Mesothelial cell of epicardium (in vitro differentiated cells): ENCODE data around the gene MXI1. TPM values are rescaled to one million over a fixed set of nuclear protein-coding genes. Genes with fewer than 3 reads are reported as not detected.

Experiments used
- DNase-seq, 2 experiments: peaks; one replicate each; pipeline ENCODE4 v3.0.0; 2021; ENCODE audit warnings: low spot score in 2 of 2; ENCODE audit not compliant: unreplicated experiment in 2 of 2
- H3K27ac Mint-ChIP-seq: 2 replicates; pipeline ENCODE4 v1.8.0; 2021; ENCODE audit warnings: mixed read lengths
- H3K27me3 Mint-ChIP-seq: 2 replicates; pipeline ENCODE4 v1.8.0; 2021; ENCODE audit warnings: low read depth, mixed read lengths
- H3K36me3 Mint-ChIP-seq: 2 replicates; pipeline ENCODE4 v1.8.0; 2021; ENCODE audit warnings: mixed read lengths
- H3K4me1 Mint-ChIP-seq: 2 replicates; pipeline ENCODE4 v1.8.0; 2021; ENCODE audit warnings: mixed read lengths
- H3K4me3 Mint-ChIP-seq: 2 replicates; pipeline ENCODE4 v1.8.0; 2021; ENCODE audit warnings: mild to moderate bottlenecking, moderate library complexity, mixed read lengths
- H3K9me3 Mint-ChIP-seq: 2 replicates; pipeline ENCODE4 v1.8.0; 2021; ENCODE audit warnings: mixed read lengths
- CTCF ChIP-seq: fragments of 200-600 bp; sonication (generic); IDR thresholded peaks from one replicate; pipeline ENCODE4 v1.5.0; 2021; ENCODE audit warnings: antibody characterized with exemption; ENCODE audit not compliant: unreplicated experiment
- total RNA-seq: library from RNA; stranded (reverse); gene quantifications from 3 replicates; pipeline ENCODE4 v1.2.1, GENCODE V29; 2021

MXI1 gene
- total RNA-seq, 1 donor from 2014 or later: 30.6 TPM

- Mint-ChIP-seq H3K4me3 (peak overlapping the region; percentile 96), H3K4me1 (peaks cover 20% of the 10 kb centered on the region), H3K36me3 (peaks cover 8% of the 10 kb centered on the region), H3K9me3 (no peaks in the 10 kb centered on the region), H3K27ac (peak overlapping the region; percentile 98), H3K27me3 (no peaks in the 10 kb centered on the region)
- DNase-seq: peak; percentile 88 to 89
- TF ChIP-seq CTCF: no peak
Measured at GRCh38 chr10:110226543-110226925, 19.1 kb downstream of the MXI1 start.

- peaks cover 8% of the 10 kb centered on the region for H3K36me3 Mint-ChIP-seq
- H3K9me3 Mint-ChIP-seq: no peaks in the 10 kb centered on the region
- no peaks in the 10 kb centered on the region for H3K27me3 Mint-ChIP-seq
- no peak for TF ChIP-seq CTCF
- peak overlapping the region; percentile 96 for H3K4me3 Mint-ChIP-seq
- peak overlapping the region; percentile 79 for H3K27ac Mint-ChIP-seq
- peak; percentile 45 to 71 for DNase-seq
- peaks cover 18% of the 10 kb centered on the region for H3K4me1 Mint-ChIP-seq
Measured at GRCh38 chr10:110226926-110227641, 19.7 kb downstream of the MXI1 start.

- Mint-ChIP-seq H3K36me3 (peaks cover 12% of the 10 kb centered on the region), H3K27ac (no peak overlapping the region), H3K27me3 (no peaks in the 10 kb centered on the region)
Measured at GRCh38 chr10:110228066-110228465, 20.7 kb downstream of the MXI1 start.

GRCh38 chr10:110229155-110229554 lies 21.8 kb downstream of the MXI1 start:
- DNase-seq: no peak
- H3K4me3 Mint-ChIP-seq: no peak overlapping the region
- H3K4me1 Mint-ChIP-seq: peaks cover 15% of the 10 kb centered on the region
- H3K27ac Mint-ChIP-seq: no peak overlapping the region
- no peak for TF ChIP-seq CTCF
- H3K36me3 Mint-ChIP-seq: peaks cover 12% of the 10 kb centered on the region
- no peaks in the 10 kb centered on the region for H3K27me3 Mint-ChIP-seq
- H3K9me3 Mint-ChIP-seq: no peaks in the 10 kb centered on the region

More at GRCh38 chr10:110228066-110228465, 20.7 kb downstream of the MXI1 start:
- no peak for TF ChIP-seq CTCF
- no peak for DNase-seq
- peaks cover 15% of the 10 kb centered on the region for H3K4me1 Mint-ChIP-seq
- H3K4me3 Mint-ChIP-seq: peak overlapping the region; percentile 96
- H3K9me3 Mint-ChIP-seq: no peaks in the 10 kb centered on the region

GRCh38 chr10:110233846-110234245 lies 26.4 kb downstream of the MXI1 start:
- DNase-seq: no peak
- Mint-ChIP-seq H3K27ac (no peak overlapping the region), H3K27me3 (no peaks in the 10 kb centered on the region), H3K4me3 (no peak overlapping the region), H3K36me3 (peaks cover 25% of the 10 kb centered on the region), H3K4me1 (peaks cover 5% of the 10 kb centered on the region), H3K9me3 (peaks cover 5% of the 10 kb centered on the region)
- TF ChIP-seq CTCF: no peak
